Gastroesophageal sphincter (tissue), 3 donors: Measurements from ENCODE around the gene MYOM3.

Experiments
- CTCF ChIP-seq, 4 experiments: fragments of 200-600 bp in 2 of 4; fragments of 450-650 bp in 2 of 4; sonication (generic) in 1 of 4; IDR thresholded peaks; one replicate each; pipeline ENCODE4 v1.5.1; 2017 to 2019; ENCODE audit warnings: antibody characterized with exemption in 4 of 4, mild to moderate bottlenecking in 2 of 4, moderate library complexity in 2 of 4
- POLR2A ChIP-seq, 2 donors: fragments of 450-650 bp; IDR thresholded peaks; one replicate each; pipeline ENCODE4 v1.6.1; 2017; ENCODE audit warnings: antibody characterized with exemption in 2 of 2, mild to moderate bottlenecking in 2 of 2, moderate library complexity in 1 of 2

- TF ChIP-seq CTCF (IDR thresholded peaks at IDR 0.05) (no peak), POLR2A (IDR thresholded peaks at IDR 0.05) (no peak)
Measured at GRCh38 chr1:24098102-24098501, 13.8 kb downstream of the MYOM3 start.
